Osteocyte (in vitro differentiated cells): ENCODE data around the gene RRP9. TPM values are rescaled to one million over a fixed set of nuclear protein-coding genes. Genes with fewer than 3 reads are reported as not detected.

Source experiments
- DNase-seq: peaks from one replicate; pipeline ENCODE4 v3.0.0; 2021; ENCODE audit warnings: mixed read lengths; ENCODE audit not compliant: unreplicated experiment; ENCODE audit errors: extremely low spot score
- H3K27ac Mint-ChIP-seq: one replicate; pipeline ENCODE4 v1.8.0; 2021; ENCODE audit warnings: mild to moderate bottlenecking, mixed read lengths; ENCODE audit not compliant: unreplicated experiment
- H3K27me3 Mint-ChIP-seq: one replicate; pipeline ENCODE4 v1.8.0; 2021; ENCODE audit warnings: mixed read lengths; ENCODE audit not compliant: unreplicated experiment
- H3K36me3 Mint-ChIP-seq: one replicate; pipeline ENCODE4 v1.8.0; 2021; ENCODE audit warnings: mixed read lengths; ENCODE audit not compliant: unreplicated experiment
- H3K4me1 Mint-ChIP-seq: one replicate; pipeline ENCODE4 v1.8.0; 2021; ENCODE audit warnings: mixed read lengths; ENCODE audit not compliant: unreplicated experiment
- H3K4me3 Mint-ChIP-seq: one replicate; pipeline ENCODE4 v1.8.0; 2021; ENCODE audit warnings: mild to moderate bottlenecking, moderate library complexity, mixed read lengths; ENCODE audit not compliant: unreplicated experiment
- H3K9me3 Mint-ChIP-seq: one replicate; pipeline ENCODE4 v1.8.0; 2021; ENCODE audit warnings: mixed read lengths; ENCODE audit not compliant: unreplicated experiment
- CTCF ChIP-seq: fragments of 200-600 bp; sonication (generic); IDR thresholded peaks from 2 replicates; pipeline ENCODE4 v1.5.0; 2021; ENCODE audit warnings: antibody characterized with exemption, mild to moderate bottlenecking, moderate library complexity
- total RNA-seq: library from RNA; stranded (reverse); gene quantifications from 2 replicates; pipeline ENCODE4 v1.2.1, GENCODE V29; 2021

The RRP9 gene
- total RNA-seq, 1 donor from 2014 or later, result 20.7 TPM

GRCh38 chr3:51986010-51986947, 44.6 kb upstream of the RRP9 start:
- no peak for DNase-seq
- Mint-ChIP-seq H3K36me3 (no peaks in the 10 kb centered on the region), H3K9me3 (no peaks in the 10 kb centered on the region), H3K27ac (no peak overlapping the region), H3K4me1 (peaks cover 23% of the 10 kb centered on the region), H3K4me3 (no peak overlapping the region), H3K27me3 (no peaks in the 10 kb centered on the region)
- TF ChIP-seq CTCF, result no peak

- H3K27ac Mint-ChIP-seq, result peak overlapping the region; percentile 98
- no peak overlapping the region for H3K4me3 Mint-ChIP-seq
- no peak for TF ChIP-seq CTCF
- H3K9me3 Mint-ChIP-seq, result no peaks in the 10 kb centered on the region
- no peaks in the 10 kb centered on the region for H3K27me3 Mint-ChIP-seq
- no peak for DNase-seq
- H3K36me3 Mint-ChIP-seq, result no peaks in the 10 kb centered on the region
- peaks cover 24% of the 10 kb centered on the region for H3K4me1 Mint-ChIP-seq
Observed at GRCh38 chr3:51985063-51985462, 43.4 kb upstream of the RRP9 start.

- Mint-ChIP-seq H3K36me3 (no peaks in the 10 kb centered on the region), H3K27me3 (no peaks in the 10 kb centered on the region), H3K27ac (peak overlapping the region; percentile 98), H3K4me1 (peaks cover 24% of the 10 kb centered on the region), H3K4me3 (peak overlapping the region; percentile 86), H3K9me3 (no peaks in the 10 kb centered on the region)
- no peak for TF ChIP-seq CTCF
- DNase-seq, result peak; percentile 80
Observed at GRCh38 chr3:51984269-51984647, 42.6 kb upstream of the RRP9 start.

- H3K36me3 Mint-ChIP-seq, result no peaks in the 10 kb centered on the region
- H3K9me3 Mint-ChIP-seq, result no peaks in the 10 kb centered on the region
- peak overlapping the region; percentile 98 for H3K27ac Mint-ChIP-seq
- peaks cover 24% of the 10 kb centered on the region for H3K4me1 Mint-ChIP-seq
- H3K4me3 Mint-ChIP-seq, result peak overlapping the region; percentile 86
- no peak for TF ChIP-seq CTCF
- no peak for DNase-seq
- H3K27me3 Mint-ChIP-seq, result no peaks in the 10 kb centered on the region
Observed at GRCh38 chr3:51983578-51984268, 42.0 kb upstream of the RRP9 start.
